ENCODE results near the gene USH1G. TPM values are rescaled to one million over a fixed set of nuclear protein-coding genes. Genes with fewer than 3 reads are reported as not detected.

USH1G gene
- total RNA-seq, 1 donor from 2014 or later = 0.14 TPM

GRCh38 chr17:74875977-74876593 lies 47.0 kb downstream of the USH1G start:
- peaks cover 4% of the 10 kb centered on the region for H3K27me3 ChIP-seq (ENCODE audit: insufficient read depth, low read length)
- no peak overlapping the region for H3K4me2 ChIP-seq (ENCODE audit: low read length)
- no peak overlapping the region for H3K4me3 ChIP-seq (ENCODE audit: insufficient read depth, low read depth, low read length)
- TF ChIP-seq CTCF (IDR thresholded peaks at IDR 0.05; ENCODE audit: insufficient read depth, low read depth, low read length) (no peak), EZH2 (IDR thresholded peaks at IDR 0.05; ENCODE audit: insufficient read depth, low read length) (no peak)
- no peaks in the 10 kb centered on the region for H4K20me1 ChIP-seq (ENCODE audit: insufficient read depth, low read length)
- no peak overlapping the region for H2AFZ ChIP-seq (ENCODE audit: low read depth, low read length)
- peaks cover 13% of the 10 kb centered on the region for H3K4me1 ChIP-seq (ENCODE audit: insufficient read depth, low read length)
- H3K9me3 ChIP-seq (ENCODE audit: insufficient read depth, low read depth, low read length) = no peaks in the 10 kb centered on the region
- peaks cover under 1% of the 10 kb centered on the region for H3K36me3 Mint-ChIP-seq (ENCODE audit: low read depth, unreplicated experiment)
- H3K9ac ChIP-seq (ENCODE audit: low read length) = no peak overlapping the region
- H3K9me3 Mint-ChIP-seq (ENCODE audit: unreplicated experiment) = no peaks in the 10 kb centered on the region
- H3K4me1 Mint-ChIP-seq (ENCODE audit: low read depth, unreplicated experiment) = peaks cover 5% of the 10 kb centered on the region
- no peak overlapping the region for H3K27ac ChIP-seq (ENCODE audit: low read depth, low read length)
- FAIRE-seq = no peak
- H3K79me2 ChIP-seq (ENCODE audit: insufficient read depth, low read length) = peaks cover 9% of the 10 kb centered on the region
- no peak for DNase-seq (ENCODE audit: low read depth)
- no peak overlapping the region for H3K27ac Mint-ChIP-seq (ENCODE audit: unreplicated experiment)
- H3K36me3 ChIP-seq (ENCODE audit: insufficient read depth, low read length) = no peaks in the 10 kb centered on the region
- no peak overlapping the region for H3K4me3 Mint-ChIP-seq (ENCODE audit: unreplicated experiment)
- H3K27me3 Mint-ChIP-seq (ENCODE audit: low read depth, unreplicated experiment) = peaks cover 19% of the 10 kb centered on the region

- Mint-ChIP-seq H3K36me3 (ENCODE audit: low read depth, unreplicated experiment) (peaks cover 5% of the 10 kb centered on the region), H3K27ac (ENCODE audit: unreplicated experiment) (no peak overlapping the region), H3K4me3 (ENCODE audit: unreplicated experiment) (no peak overlapping the region), H3K4me1 (ENCODE audit: low read depth, unreplicated experiment) (peaks cover 7% of the 10 kb centered on the region), H3K9me3 (ENCODE audit: unreplicated experiment) (no peaks in the 10 kb centered on the region), H3K27me3 (ENCODE audit: low read depth, unreplicated experiment) (peaks cover 13% of the 10 kb centered on the region)
- Histone ChIP-seq H3K79me2 (ENCODE audit: insufficient read depth, low read length) (peaks cover 9% of the 10 kb centered on the region), H3K27ac (ENCODE audit: low read depth, low read length) (no peak overlapping the region), H4K20me1 (ENCODE audit: insufficient read depth, low read length) (no peaks in the 10 kb centered on the region), H3K27me3 (ENCODE audit: insufficient read depth, low read length) (no peaks in the 10 kb centered on the region), H3K4me2 (ENCODE audit: low read length) (no peak overlapping the region), H3K9me3 (ENCODE audit: insufficient read depth, low read depth, low read length) (no peaks in the 10 kb centered on the region), H3K4me1 (ENCODE audit: insufficient read depth, low read length) (peaks cover 13% of the 10 kb centered on the region), H3K4me3 (ENCODE audit: insufficient read depth, low read depth, low read length) (no peak overlapping the region), H2AFZ (ENCODE audit: low read depth, low read length) (no peak overlapping the region), H3K36me3 (ENCODE audit: insufficient read depth, low read length) (no peaks in the 10 kb centered on the region), H3K9ac (ENCODE audit: low read length) (no peak overlapping the region)
- no peak for FAIRE-seq
- TF ChIP-seq EZH2 (IDR thresholded peaks at IDR 0.05; ENCODE audit: insufficient read depth, low read length) (no peak), CTCF (IDR thresholded peaks at IDR 0.05; ENCODE audit: insufficient read depth, low read depth, low read length) (no peak)
- no peak for DNase-seq (ENCODE audit: low read depth)
Observed at GRCh38 chr17:74875155-74875976, 47.7 kb downstream of the USH1G start.

All from astrocyte (in vitro differentiated cells and primary cell).